Mammary epithelial cell (primary cell): ENCODE data around the gene TAF1B.

Experiments used
- EZH2 ChIP-seq: IDR thresholded peaks from 2 replicates; pipeline ENCODE4 v1.6.1; 2012; ENCODE audit warnings: low read length, inconsistent platforms, borderline replicate concordance
- TF ChIP-seq, protein P1 (sequence below), 2 donors: IDR thresholded peaks in 1 of 2; conservative IDR thresholded peaks in 1 of 2; 2 replicates each; pipeline ENCODE4 v1.5.1; 2011 to 2012; ENCODE audit warnings: inconsistent platforms in 2 of 2, low read length in 2 of 2, mild to moderate bottlenecking in 2 of 2, control low read depth in 1 of 2, low read depth in 1 of 2; ENCODE audit not compliant: insufficient read depth in 1 of 2; ENCODE audit errors: extremely low read depth in 1 of 2

DNA sequence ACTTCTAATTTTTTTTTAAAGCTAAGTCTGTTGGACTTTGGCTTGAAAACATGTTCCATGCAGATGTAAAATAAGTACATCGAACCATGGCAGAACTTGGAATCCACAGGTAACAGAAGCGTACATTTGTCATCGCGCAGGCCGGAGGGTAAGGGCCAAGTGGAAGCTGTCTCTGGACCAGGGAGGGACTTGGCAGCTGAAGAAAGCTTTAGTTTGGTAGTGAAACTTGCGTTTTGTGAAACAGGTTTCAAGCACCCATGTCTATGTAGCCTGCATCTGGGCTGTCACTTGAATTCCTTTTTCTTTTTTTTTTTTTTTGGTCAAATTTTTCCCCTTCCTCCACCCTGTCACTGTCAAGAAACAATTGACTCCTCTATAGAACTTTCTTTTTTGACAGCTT is 128.6 kb downstream of the TAF1B start:
- TF ChIP-seq EZH2, result no peak
- TF ChIP-seq, protein P1, sequence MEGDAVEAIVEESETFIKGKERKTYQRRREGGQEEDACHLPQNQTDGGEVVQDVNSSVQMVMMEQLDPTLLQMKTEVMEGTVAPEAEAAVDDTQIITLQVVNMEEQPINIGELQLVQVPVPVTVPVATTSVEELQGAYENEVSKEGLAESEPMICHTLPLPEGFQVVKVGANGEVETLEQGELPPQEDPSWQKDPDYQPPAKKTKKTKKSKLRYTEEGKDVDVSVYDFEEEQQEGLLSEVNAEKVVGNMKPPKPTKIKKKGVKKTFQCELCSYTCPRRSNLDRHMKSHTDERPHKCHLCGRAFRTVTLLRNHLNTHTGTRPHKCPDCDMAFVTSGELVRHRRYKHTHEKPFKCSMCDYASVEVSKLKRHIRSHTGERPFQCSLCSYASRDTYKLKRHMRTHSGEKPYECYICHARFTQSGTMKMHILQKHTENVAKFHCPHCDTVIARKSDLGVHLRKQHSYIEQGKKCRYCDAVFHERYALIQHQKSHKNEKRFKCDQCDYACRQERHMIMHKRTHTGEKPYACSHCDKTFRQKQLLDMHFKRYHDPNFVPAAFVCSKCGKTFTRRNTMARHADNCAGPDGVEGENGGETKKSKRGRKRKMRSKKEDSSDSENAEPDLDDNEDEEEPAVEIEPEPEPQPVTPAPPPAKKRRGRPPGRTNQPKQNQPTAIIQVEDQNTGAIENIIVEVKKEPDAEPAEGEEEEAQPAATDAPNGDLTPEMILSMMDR (conservative IDR thresholded peaks at IDR 0.05 in 1 of 2, IDR thresholded peaks at IDR 0.05 in 1 of 2; ENCODE audit: extremely low read depth in 1 of 2, insufficient read depth in 1 of 2, low read depth in 1 of 2, low read length in 2 of 2), result no peak
